Body of pancreas (tissue), 4 donors: ENCODE results near the gene AKAP13.

Experiments
- POLR2A ChIP-seq, 3 donors: fragments of 450-650 bp; IDR thresholded peaks; one replicate each; pipeline ENCODE4 v1.6.1; 2016; ENCODE audit warnings: antibody characterized with exemption in 3 of 3, mild to moderate bottlenecking in 2 of 3
- TF ChIP-seq, protein P1 (sequence below), 7 experiments: fragments of 450-650 bp in 4 of 7; fragments of 200-600 bp in 3 of 7; sonication (generic) in 3 of 7; IDR thresholded peaks; one replicate each; pipeline ENCODE4 v1.5.1; 2016 to 2019; ENCODE audit warnings: antibody characterized with exemption in 7 of 7

DNA sequence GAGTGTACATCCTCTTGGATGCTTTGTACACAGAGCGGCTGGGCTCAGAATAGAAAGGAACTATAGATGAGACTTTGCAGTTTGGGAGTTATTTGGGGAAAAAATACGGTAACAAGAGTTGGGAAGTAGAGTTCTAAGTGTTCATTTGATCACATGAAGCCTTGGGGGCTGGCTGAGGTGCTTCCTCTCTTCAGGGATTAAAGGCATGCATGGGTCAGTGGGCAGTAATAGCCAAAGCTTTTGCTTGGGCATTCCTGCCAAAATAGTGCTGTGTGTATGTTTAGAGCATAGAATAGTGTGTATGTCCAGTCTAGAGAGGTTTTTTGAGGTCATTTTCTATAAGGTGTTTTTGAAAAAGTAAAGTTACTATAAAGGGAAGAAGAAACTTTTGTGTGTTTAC lies 12.8 kb downstream of the AKAP13 start:
- TF ChIP-seq, protein P1, sequence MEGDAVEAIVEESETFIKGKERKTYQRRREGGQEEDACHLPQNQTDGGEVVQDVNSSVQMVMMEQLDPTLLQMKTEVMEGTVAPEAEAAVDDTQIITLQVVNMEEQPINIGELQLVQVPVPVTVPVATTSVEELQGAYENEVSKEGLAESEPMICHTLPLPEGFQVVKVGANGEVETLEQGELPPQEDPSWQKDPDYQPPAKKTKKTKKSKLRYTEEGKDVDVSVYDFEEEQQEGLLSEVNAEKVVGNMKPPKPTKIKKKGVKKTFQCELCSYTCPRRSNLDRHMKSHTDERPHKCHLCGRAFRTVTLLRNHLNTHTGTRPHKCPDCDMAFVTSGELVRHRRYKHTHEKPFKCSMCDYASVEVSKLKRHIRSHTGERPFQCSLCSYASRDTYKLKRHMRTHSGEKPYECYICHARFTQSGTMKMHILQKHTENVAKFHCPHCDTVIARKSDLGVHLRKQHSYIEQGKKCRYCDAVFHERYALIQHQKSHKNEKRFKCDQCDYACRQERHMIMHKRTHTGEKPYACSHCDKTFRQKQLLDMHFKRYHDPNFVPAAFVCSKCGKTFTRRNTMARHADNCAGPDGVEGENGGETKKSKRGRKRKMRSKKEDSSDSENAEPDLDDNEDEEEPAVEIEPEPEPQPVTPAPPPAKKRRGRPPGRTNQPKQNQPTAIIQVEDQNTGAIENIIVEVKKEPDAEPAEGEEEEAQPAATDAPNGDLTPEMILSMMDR (IDR thresholded peaks at IDR 0.05): no peak
- TF ChIP-seq POLR2A (IDR thresholded peaks at IDR 0.05): no peak
